ENCODE data around the gene ARL6IP4. TPM values are rescaled to one million over a fixed set of nuclear protein-coding genes. Genes with fewer than 3 reads are reported as not detected.
A peak's percentile ranks its signal among the peaks of the same experiment; 100 is the strongest.

The ARL6IP4 gene
- total RNA-seq, 1 experiment from 2014 or later = 171 TPM

DNA sequence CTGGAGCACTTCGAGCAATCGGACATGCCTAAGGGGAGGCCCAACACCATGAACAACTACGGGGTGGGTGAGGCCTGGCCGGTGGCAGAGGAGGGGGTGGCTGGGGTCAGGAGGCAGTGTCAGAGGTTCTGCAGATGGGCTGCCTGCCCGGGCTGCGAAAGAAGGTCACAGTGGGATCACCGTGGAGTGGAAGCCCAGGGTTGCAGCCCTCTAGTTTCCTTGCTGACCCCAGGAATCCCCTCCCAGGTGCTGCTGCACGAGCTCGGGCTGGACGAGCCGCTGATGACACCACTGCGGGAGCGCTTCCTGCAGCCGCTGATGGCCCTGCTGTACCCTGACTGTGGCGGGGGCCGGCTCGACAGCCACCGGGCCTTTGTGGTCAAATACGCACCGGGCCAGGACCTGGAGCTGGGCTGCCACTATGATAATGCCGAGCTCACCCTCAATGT is 1.9 kb upstream of the ARL6IP4 start:
- no peak for DNase-seq
- Mint-ChIP-seq H3K4me1 (ENCODE audit: low read depth, unreplicated experiment) (peaks cover 8% of the 10 kb centered on the region), H3K36me3 (ENCODE audit: insufficient read depth, unreplicated experiment) (peaks cover 76% of the 10 kb centered on the region), H3K4me3 (ENCODE audit: low read depth, unreplicated experiment) (no peak overlapping the region), H3K9me3 (ENCODE audit: low read depth, unreplicated experiment) (no peaks in the 10 kb centered on the region), H3K27me3 (ENCODE audit: unreplicated experiment) (no peaks in the 10 kb centered on the region), H3K27ac (ENCODE audit: unreplicated experiment) (peak overlapping the region; percentile 39)
- TF ChIP-seq, protein P1, sequence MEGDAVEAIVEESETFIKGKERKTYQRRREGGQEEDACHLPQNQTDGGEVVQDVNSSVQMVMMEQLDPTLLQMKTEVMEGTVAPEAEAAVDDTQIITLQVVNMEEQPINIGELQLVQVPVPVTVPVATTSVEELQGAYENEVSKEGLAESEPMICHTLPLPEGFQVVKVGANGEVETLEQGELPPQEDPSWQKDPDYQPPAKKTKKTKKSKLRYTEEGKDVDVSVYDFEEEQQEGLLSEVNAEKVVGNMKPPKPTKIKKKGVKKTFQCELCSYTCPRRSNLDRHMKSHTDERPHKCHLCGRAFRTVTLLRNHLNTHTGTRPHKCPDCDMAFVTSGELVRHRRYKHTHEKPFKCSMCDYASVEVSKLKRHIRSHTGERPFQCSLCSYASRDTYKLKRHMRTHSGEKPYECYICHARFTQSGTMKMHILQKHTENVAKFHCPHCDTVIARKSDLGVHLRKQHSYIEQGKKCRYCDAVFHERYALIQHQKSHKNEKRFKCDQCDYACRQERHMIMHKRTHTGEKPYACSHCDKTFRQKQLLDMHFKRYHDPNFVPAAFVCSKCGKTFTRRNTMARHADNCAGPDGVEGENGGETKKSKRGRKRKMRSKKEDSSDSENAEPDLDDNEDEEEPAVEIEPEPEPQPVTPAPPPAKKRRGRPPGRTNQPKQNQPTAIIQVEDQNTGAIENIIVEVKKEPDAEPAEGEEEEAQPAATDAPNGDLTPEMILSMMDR (IDR thresholded peaks at IDR 0.05; ENCODE audit: unreplicated experiment) = no peak
- BruUV-seq (replicated peaks) = no TSS peak
- intact Hi-C loops (cut with micrococcal nuclease; ENCODE audit: unreplicated experiment) = loop anchor here (5.0 kb wide), 1 partner anchor 259 kb away; no protein-coding TSS in a partner anchor
- CTCF ChIA-PET = interaction anchor here (0.6 kb wide), 1 partner anchor 268 kb away, joined by 8 read pairs; no protein-coding TSS in a partner anchor

DNA sequence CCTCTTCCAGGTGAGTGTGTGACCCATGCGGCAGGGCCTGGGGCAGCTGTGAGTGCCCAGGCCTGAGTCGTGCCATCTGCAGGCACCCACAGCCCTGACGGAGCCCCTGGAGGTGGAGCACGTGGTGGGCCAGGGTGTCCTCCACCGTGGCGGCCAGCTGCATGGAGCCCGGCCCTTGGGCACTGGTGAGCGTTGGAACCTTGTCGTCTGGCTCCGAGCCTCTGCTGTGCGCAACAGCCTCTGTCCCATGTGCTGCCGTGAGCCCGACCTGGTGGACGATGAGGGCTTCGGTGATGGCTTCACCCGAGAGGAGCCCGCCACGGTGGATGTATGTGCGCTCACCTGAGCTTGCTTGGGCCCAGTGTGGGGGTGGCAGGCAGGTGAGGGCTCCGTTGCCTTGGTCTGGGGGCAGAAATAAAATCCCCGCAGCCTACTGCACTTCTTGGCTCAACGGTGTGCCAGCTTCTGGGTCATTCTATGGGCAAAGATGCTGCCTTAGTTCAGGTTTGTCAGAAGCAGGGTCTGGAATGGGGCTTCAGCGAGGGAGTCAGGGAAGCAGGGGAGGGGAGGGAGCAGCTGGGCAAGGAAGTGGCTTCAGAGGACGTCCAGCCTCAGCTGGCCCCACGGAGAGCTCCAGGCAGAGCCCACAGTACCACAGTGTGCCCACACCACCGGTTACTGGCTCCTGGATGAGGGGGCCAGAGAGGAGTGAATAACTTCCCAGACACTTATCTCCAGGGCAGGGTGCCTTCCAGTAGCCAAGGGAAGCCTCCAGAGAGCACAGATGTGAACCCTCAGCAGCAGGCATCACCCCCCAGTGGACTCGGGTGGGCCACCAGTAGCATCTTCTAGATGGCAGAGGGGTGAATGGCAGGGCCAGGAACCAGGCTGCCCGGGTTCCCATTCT is 1.2 kb upstream of the ARL6IP4 start:
- intact Hi-C loops (cut with micrococcal nuclease; ENCODE audit: unreplicated experiment) = loop anchor here (5.0 kb wide), 1 partner anchor 258 kb away; no protein-coding TSS in a partner anchor
- TF ChIP-seq, protein P1 (IDR thresholded peaks at IDR 0.05; ENCODE audit: unreplicated experiment) = no peak
- Mint-ChIP-seq H3K36me3 (ENCODE audit: insufficient read depth, unreplicated experiment) (peaks cover 75% of the 10 kb centered on the region), H3K4me3 (ENCODE audit: low read depth, unreplicated experiment) (peak overlapping the region; percentile 90), H3K9me3 (ENCODE audit: low read depth, unreplicated experiment) (no peaks in the 10 kb centered on the region), H3K4me1 (ENCODE audit: low read depth, unreplicated experiment) (peaks cover 8% of the 10 kb centered on the region), H3K27ac (ENCODE audit: unreplicated experiment) (peak overlapping the region; percentile 73), H3K27me3 (ENCODE audit: unreplicated experiment) (no peaks in the 10 kb centered on the region)
- no peak for DNase-seq
- CTCF ChIA-PET = no interaction called here
- BruUV-seq (replicated peaks) = no TSS peak

DNA sequence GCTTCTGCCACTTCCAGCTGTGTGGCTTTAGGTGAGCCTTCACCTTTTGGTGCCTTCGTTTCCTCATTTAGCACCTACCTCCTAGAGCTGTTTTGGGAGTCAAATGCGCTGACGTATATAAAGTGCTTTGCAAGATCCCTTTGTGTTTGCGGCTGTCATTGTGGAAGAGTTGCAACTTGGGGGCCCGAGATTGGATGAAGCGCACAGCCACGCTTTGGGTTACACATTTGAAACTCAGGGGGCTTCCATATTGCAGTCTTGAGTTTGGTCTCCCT is 636 bp upstream of the ARL6IP4 start:
- no TSS peak for BruUV-seq (replicated peaks)
- DNase-seq = no peak
- Mint-ChIP-seq H3K27me3 (ENCODE audit: unreplicated experiment) (no peaks in the 10 kb centered on the region), H3K4me3 (ENCODE audit: low read depth, unreplicated experiment) (peak overlapping the region; percentile 90), H3K36me3 (ENCODE audit: insufficient read depth, unreplicated experiment) (peaks cover 74% of the 10 kb centered on the region), H3K9me3 (ENCODE audit: low read depth, unreplicated experiment) (no peaks in the 10 kb centered on the region), H3K4me1 (ENCODE audit: low read depth, unreplicated experiment) (peaks cover 8% of the 10 kb centered on the region), H3K27ac (ENCODE audit: unreplicated experiment) (peak overlapping the region; percentile 73)
- CTCF ChIA-PET = interaction anchor here (0.6 kb wide), 1 partner anchor 19 kb away, joined by 3 read pairs; no protein-coding TSS in a partner anchor
- intact Hi-C loops (cut with micrococcal nuclease; ENCODE audit: unreplicated experiment) = loop anchor here (5.0 kb wide), 1 partner anchor 257 kb away; no protein-coding TSS in a partner anchor
- TF ChIP-seq, protein P1 (IDR thresholded peaks at IDR 0.05; ENCODE audit: unreplicated experiment) = no peak

DNA sequence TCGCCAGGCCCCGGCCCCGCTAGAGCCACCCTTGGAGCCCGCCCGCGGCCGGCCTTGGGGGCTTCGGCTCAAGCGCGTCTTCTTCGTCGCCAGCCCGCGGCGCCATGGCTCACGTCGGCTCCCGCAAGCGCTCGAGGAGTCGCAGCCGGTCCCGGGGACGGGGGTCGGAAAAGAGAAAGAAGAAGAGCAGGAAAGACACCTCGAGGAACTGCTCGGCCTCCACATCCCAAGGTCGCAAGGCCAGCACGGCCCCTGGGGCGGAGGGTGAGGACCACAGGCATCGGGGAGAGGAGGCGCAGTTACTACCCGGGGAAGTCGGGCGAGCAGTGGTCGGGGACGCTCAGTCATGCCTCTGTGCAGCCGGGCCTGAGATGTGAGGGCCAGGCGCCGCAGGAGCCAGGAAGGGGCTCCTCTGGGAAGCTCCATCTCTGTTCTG is 573 bp downstream of the ARL6IP4 start:
- no peaks in the 10 kb centered on the region for H3K27me3 Mint-ChIP-seq (ENCODE audit: unreplicated experiment)
- H3K27ac Mint-ChIP-seq (ENCODE audit: unreplicated experiment) = peak overlapping the region; percentile 45
- CTCF ChIA-PET = no interaction called here
- peak overlapping the region; percentile 90 for H3K4me3 Mint-ChIP-seq (ENCODE audit: low read depth, unreplicated experiment)
- BruUV-seq (replicated peaks) = no TSS peak
- intact Hi-C loops (cut with micrococcal nuclease; ENCODE audit: unreplicated experiment) = no loop called here
- peaks cover 8% of the 10 kb centered on the region for H3K4me1 Mint-ChIP-seq (ENCODE audit: low read depth, unreplicated experiment)
- H3K9me3 Mint-ChIP-seq (ENCODE audit: low read depth, unreplicated experiment) = no peaks in the 10 kb centered on the region
- DNase-seq = no peak
- H3K36me3 Mint-ChIP-seq (ENCODE audit: insufficient read depth, unreplicated experiment) = peaks cover 67% of the 10 kb centered on the region
- TF ChIP-seq, protein P1 (IDR thresholded peaks at IDR 0.05; ENCODE audit: unreplicated experiment) = no peak
